KMS-11 (cell line): ENCODE data around the gene CCBE1.

Experiments
- H2AFZ ChIP-seq: fragments of 200-600 bp; sonication (generic); 2 replicates; pipeline ENCODE4 v1.6.1; 2016; ENCODE audit warnings: antibody characterized with exemption, mixed run types, low read depth
- H3K27ac ChIP-seq: fragments of 200-600 bp; sonication (generic); 2 replicates; pipeline ENCODE4 v1.6.1; 2016; ENCODE audit warnings: mild to moderate bottlenecking, mixed run types
- H3K27me3 ChIP-seq: fragments of 200-600 bp; sonication (generic); 2 replicates; pipeline ENCODE4 v1.6.1; 2017; ENCODE audit warnings: mild to moderate bottlenecking, low read depth, mixed run types, moderate library complexity; ENCODE audit not compliant: insufficient read depth
- H3K36me3 ChIP-seq: fragments of 200-600 bp; sonication (generic); 2 replicates; pipeline ENCODE4 v1.6.1; 2017; ENCODE audit warnings: mild to moderate bottlenecking, mixed run types; ENCODE audit not compliant: insufficient read depth
- H3K4me1 ChIP-seq: fragments of 200-600 bp; sonication (generic); 2 replicates; pipeline ENCODE4 v1.6.1; 2016; ENCODE audit warnings: mild to moderate bottlenecking, low read depth, mixed run types; ENCODE audit not compliant: poor library complexity, severe bottlenecking
- H3K4me2 ChIP-seq: fragments of 200-600 bp; sonication (generic); 2 replicates; pipeline ENCODE4 v1.7.0; 2016; ENCODE audit warnings: mild to moderate bottlenecking, mixed run types
- H3K4me3 ChIP-seq: fragments of 200-600 bp; sonication (generic); IDR thresholded peaks from 2 replicates; pipeline ENCODE4 v1.6.1; 2017; ENCODE audit warnings: low read depth, low read length, mixed read lengths; ENCODE audit not compliant: insufficient read depth
- H3K79me2 ChIP-seq: fragments of 200-600 bp; sonication (generic); 2 replicates; pipeline ENCODE4 v1.6.1; 2016; ENCODE audit warnings: low read depth, mixed run types; ENCODE audit not compliant: insufficient read depth
- H3K9ac ChIP-seq: fragments of 200-600 bp; sonication (generic); 2 replicates; pipeline ENCODE4 v1.6.1; 2016; ENCODE audit warnings: mild to moderate bottlenecking, mixed run types
- H4K20me1 ChIP-seq: fragments of 200-600 bp; sonication (generic); 2 replicates; pipeline ENCODE4 v1.6.1; 2016; ENCODE audit warnings: mild to moderate bottlenecking, mixed run types; ENCODE audit not compliant: insufficient read depth
- TF ChIP-seq, protein P1 (sequence below): fragments of 200-600 bp; sonication (generic); conservative IDR thresholded peaks from 2 replicates; pipeline ENCODE4 v1.6.1; 2017; ENCODE audit warnings: low read depth, mild to moderate bottlenecking, antibody characterized with exemption, low read length, moderate library complexity, mixed read lengths

Gene CCBE1

DNA sequence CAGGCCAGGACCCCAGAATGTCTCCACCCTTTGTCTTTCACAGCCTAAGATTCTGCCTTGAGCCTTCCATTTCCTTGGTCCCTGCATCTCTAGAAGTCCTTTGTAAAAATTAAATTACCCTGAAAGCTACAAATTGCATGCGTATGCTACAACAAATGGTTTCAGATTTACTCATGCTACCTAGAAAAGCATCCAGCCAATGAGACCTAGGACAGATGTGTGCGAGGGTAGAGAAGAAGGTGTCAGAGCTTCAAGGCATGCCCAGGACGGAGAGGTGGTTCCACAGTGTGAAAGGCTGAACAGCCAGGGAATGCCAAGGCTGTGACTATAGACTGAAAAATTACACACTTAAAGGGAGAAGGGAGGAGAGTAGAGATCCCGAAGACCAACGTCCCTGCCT is 40.2 kb downstream of the CCBE1 start:
- Histone ChIP-seq H3K4me3 (no peak overlapping the region), H3K36me3 (no peaks in the 10 kb centered on the region), H3K4me1 (no peaks in the 10 kb centered on the region), H3K27me3 (no peaks in the 10 kb centered on the region), H2AFZ (no peak overlapping the region), H4K20me1 (no peaks in the 10 kb centered on the region), H3K79me2 (no peaks in the 10 kb centered on the region), H3K4me2 (no peak overlapping the region), H3K27ac (no peak overlapping the region), H3K9ac (no peak overlapping the region)
- TF ChIP-seq, protein P1, sequence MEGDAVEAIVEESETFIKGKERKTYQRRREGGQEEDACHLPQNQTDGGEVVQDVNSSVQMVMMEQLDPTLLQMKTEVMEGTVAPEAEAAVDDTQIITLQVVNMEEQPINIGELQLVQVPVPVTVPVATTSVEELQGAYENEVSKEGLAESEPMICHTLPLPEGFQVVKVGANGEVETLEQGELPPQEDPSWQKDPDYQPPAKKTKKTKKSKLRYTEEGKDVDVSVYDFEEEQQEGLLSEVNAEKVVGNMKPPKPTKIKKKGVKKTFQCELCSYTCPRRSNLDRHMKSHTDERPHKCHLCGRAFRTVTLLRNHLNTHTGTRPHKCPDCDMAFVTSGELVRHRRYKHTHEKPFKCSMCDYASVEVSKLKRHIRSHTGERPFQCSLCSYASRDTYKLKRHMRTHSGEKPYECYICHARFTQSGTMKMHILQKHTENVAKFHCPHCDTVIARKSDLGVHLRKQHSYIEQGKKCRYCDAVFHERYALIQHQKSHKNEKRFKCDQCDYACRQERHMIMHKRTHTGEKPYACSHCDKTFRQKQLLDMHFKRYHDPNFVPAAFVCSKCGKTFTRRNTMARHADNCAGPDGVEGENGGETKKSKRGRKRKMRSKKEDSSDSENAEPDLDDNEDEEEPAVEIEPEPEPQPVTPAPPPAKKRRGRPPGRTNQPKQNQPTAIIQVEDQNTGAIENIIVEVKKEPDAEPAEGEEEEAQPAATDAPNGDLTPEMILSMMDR = no peak

DNA sequence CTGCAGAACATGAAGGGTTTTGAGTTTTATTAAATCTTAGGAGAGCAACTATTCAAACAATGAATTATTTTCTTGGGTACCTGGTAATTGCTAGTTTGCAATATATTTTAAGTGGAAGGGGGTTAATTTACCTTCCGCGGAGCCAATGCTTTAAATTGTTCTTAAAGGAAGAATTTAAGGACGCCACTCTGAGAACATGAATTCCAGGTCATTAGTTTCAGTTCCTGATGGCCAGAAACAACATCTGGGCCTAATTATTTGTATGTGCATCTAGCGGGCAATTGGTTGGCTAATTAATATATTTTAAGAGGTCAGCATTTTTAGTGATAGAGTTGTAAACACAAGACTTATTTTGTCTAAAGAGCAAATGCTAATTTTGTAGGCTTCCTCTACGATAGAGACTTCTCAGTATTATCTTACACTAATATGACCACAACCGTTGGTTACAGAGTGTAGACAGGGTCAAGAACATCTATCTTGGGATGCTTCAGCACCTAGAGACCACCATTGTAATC is 40.8 kb downstream of the CCBE1 start:
- H3K9ac ChIP-seq = no peak overlapping the region
- H2AFZ ChIP-seq = no peak overlapping the region
- no peaks in the 10 kb centered on the region for H3K4me1 ChIP-seq
- H3K27me3 ChIP-seq = no peaks in the 10 kb centered on the region
- no peak overlapping the region for H3K4me2 ChIP-seq
- H3K79me2 ChIP-seq = no peaks in the 10 kb centered on the region
- no peaks in the 10 kb centered on the region for H4K20me1 ChIP-seq
- TF ChIP-seq, protein P1 = no peak
- H3K27ac ChIP-seq = no peak overlapping the region
- no peaks in the 10 kb centered on the region for H3K36me3 ChIP-seq
- H3K4me3 ChIP-seq = no peak overlapping the region

DNA sequence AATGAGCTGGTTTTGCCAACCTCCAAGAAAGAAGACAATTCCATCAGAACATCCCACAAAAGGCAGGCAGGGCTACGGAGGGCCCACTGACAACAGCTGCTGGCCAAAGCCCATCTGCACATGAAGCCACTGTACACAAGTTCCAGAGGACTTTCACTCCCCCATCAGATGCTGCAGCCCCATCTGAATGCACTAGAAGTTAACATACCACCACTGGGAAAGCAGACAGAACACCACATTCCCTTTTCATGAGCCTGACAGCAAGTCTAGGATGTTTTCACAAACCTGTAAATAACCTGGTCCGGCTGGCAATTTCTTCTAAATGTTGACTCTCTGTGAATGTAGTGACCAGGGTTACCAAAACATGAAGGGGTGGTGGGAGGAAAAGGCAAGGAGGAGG is 41.5 kb downstream of the CCBE1 start:
- Histone ChIP-seq H3K36me3 (no peaks in the 10 kb centered on the region), H3K4me2 (no peak overlapping the region), H3K4me1 (no peaks in the 10 kb centered on the region), H2AFZ (no peak overlapping the region), H4K20me1 (no peaks in the 10 kb centered on the region), H3K27ac (no peak overlapping the region), H3K4me3 (no peak overlapping the region), H3K9ac (no peak overlapping the region), H3K27me3 (no peaks in the 10 kb centered on the region), H3K79me2 (no peaks in the 10 kb centered on the region)
- TF ChIP-seq, protein P1 = no peak

DNA sequence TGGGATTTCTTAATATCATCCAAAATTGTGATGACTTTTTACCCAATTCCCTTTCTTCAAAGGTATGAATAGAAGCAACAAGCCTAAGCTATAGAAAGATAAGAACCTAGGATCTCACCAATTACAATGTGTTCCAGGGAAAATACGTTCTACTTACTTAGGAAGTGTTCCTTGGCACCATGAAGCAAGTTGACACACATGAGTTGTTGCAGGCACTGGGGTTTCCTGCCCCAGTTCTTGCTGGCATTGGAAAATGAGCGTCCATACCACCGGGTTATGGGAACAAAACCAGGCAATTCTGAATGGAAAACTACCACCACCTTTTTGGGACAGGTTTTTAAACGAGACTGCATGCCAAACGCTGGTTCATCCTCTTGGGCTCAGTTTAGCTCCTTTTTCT is 46.2 kb downstream of the CCBE1 start:
- Histone ChIP-seq H3K4me3 (no peak overlapping the region), H3K4me1 (no peaks in the 10 kb centered on the region), H2AFZ (no peak overlapping the region), H3K36me3 (no peaks in the 10 kb centered on the region), H3K27me3 (no peaks in the 10 kb centered on the region), H3K27ac (no peak overlapping the region), H4K20me1 (no peaks in the 10 kb centered on the region), H3K79me2 (no peaks in the 10 kb centered on the region), H3K9ac (no peak overlapping the region), H3K4me2 (no peak overlapping the region)
- TF ChIP-seq, protein P1 = no peak
